ENCODE measurements around the gene ADCY2.

- TF ChIP-seq POLR2A (IDR thresholded peaks at IDR 0.05; ENCODE audit: low read depth, low read length) (no peak), TAF1 (IDR thresholded peaks at IDR 0.05; ENCODE audit: borderline replicate concordance, low read depth, low read length) (no peak), POLR2AphosphoS5 (IDR thresholded peaks at IDR 0.05; ENCODE audit: low read depth, low read length) (no peak)
These were observed 39.6 kb downstream of the ADCY2 start for GRCh38 chr5:7435503-7435902.

Measured in GM12892 (cell line).